ENCODE measurements around the gene CFAP58. TPM values are rescaled to one million over a fixed set of nuclear protein-coding genes. Genes with fewer than 3 reads are reported as not detected.

The CFAP58 gene
- total RNA-seq, 2 donors from 2014 or later = 0.68 to 0.97 TPM

GRCh38 chr10:104337521-104337984, 16.1 kb upstream of the CFAP58 start:
- Histone ChIP-seq H3K27ac (ENCODE audit: low read depth, low read length) (peak overlapping the region; percentile 81), H3K4me3 (ENCODE audit: low read length) (peak overlapping the region; percentile 96), H3K9me3 (ENCODE audit: control insufficient read depth, low read length) (no peaks in the 10 kb centered on the region), H3K4me1 (ENCODE audit: control insufficient read depth, insufficient read depth, low read length) (peaks cover 11% of the 10 kb centered on the region), H3K9ac (ENCODE audit: extremely low read depth, low read length, poor library complexity, severe bottlenecking) (peak overlapping the region; percentile 82), H3K36me3 (ENCODE audit: control insufficient read depth, insufficient read depth, low read length) (peaks cover 7% of the 10 kb centered on the region), H3K27me3 (ENCODE audit: control insufficient read depth, insufficient read depth, low read length, poor library complexity, severe bottlenecking) (no peaks in the 10 kb centered on the region)
- no peak for TF ChIP-seq CTCF (conservative IDR thresholded peaks at IDR 0.05)
- peak overlapping the region; percentile 78 for H3K4me3 Mint-ChIP-seq
- H3K36me3 Mint-ChIP-seq (ENCODE audit: low read depth) = no peaks in the 10 kb centered on the region
- H3K27me3 Mint-ChIP-seq (ENCODE audit: insufficient read depth) = peaks cover 8% of the 10 kb centered on the region
- peaks cover 41% of the 10 kb centered on the region for H3K4me1 Mint-ChIP-seq
- DNase-seq = no peak
- 0% methylated on average over 8 to 23 of the region's 23 CpGs for WGBS, 2 experiments (ENCODE audit: insufficient coverage in 1 of 2, insufficient read length in 1 of 2)
- H3K27ac Mint-ChIP-seq = peak overlapping the region; percentile 86
- no peaks in the 10 kb centered on the region for H3K9me3 Mint-ChIP-seq

GRCh38 chr10:104337985-104338735, 15.5 kb upstream of the CFAP58 start, which contains the start of gene ITPRIP:
Gene ITPRIP (minus strand): TSS chr10:104338465. CDS start chr10:104316051, 22,414 bp downstream.
- DNase-seq = peak; percentile 87
- H3K4me1 Mint-ChIP-seq = peaks cover 39% of the 10 kb centered on the region
- H3K4me1 ChIP-seq (ENCODE audit: control insufficient read depth, insufficient read depth, low read length) = peaks cover 5% of the 10 kb centered on the region
- H3K27ac Mint-ChIP-seq = peak within 1 kb of the TSS; percentile 98
- peak within 1 kb of the TSS; percentile 81 for H3K27ac ChIP-seq (ENCODE audit: low read depth, low read length)
- H3K4me3 ChIP-seq (ENCODE audit: low read length) = peak within 1 kb of the TSS; percentile 96
- peak; percentile 61 for TF ChIP-seq CTCF (conservative IDR thresholded peaks at IDR 0.05)
- H3K27me3 Mint-ChIP-seq (ENCODE audit: insufficient read depth) = peaks cover 8% of the 10 kb centered on the region
- no peaks in the 10 kb centered on the region for H3K27me3 ChIP-seq (ENCODE audit: control insufficient read depth, insufficient read depth, low read length, poor library complexity, severe bottlenecking)
- peaks cover 7% of the 10 kb centered on the region for H3K36me3 ChIP-seq (ENCODE audit: control insufficient read depth, insufficient read depth, low read length)
- H3K36me3 Mint-ChIP-seq (ENCODE audit: low read depth) = no peaks in the 10 kb centered on the region
- no peaks in the 10 kb centered on the region for H3K9me3 Mint-ChIP-seq
- H3K9ac ChIP-seq (ENCODE audit: extremely low read depth, low read length, poor library complexity, severe bottlenecking) = peak within 1 kb of the TSS; percentile 82
- no peaks in the 10 kb centered on the region for H3K9me3 ChIP-seq (ENCODE audit: control insufficient read depth, low read length)
- H3K4me3 Mint-ChIP-seq = peak within 1 kb of the TSS; percentile 78
- 0% methylated on average over 23 to 70 of the region's 70 CpGs for WGBS, 2 experiments (ENCODE audit: insufficient coverage in 1 of 2, insufficient read length in 1 of 2)

GRCh38 chr10:104339469-104340110, 14.0 kb upstream of the CFAP58 start:
- 77 to 83% methylated on average over 8 to 11 of the region's 11 CpGs for WGBS, 2 experiments (ENCODE audit: insufficient coverage in 1 of 2, insufficient read length in 1 of 2)
- H3K9ac ChIP-seq (ENCODE audit: extremely low read depth, low read length, poor library complexity, severe bottlenecking) = no peak overlapping the region
- no peaks in the 10 kb centered on the region for H3K36me3 Mint-ChIP-seq (ENCODE audit: low read depth)
- peaks cover 8% of the 10 kb centered on the region for H3K27me3 Mint-ChIP-seq (ENCODE audit: insufficient read depth)
- TF ChIP-seq CTCF (conservative IDR thresholded peaks at IDR 0.05) = no peak
- peak overlapping the region; percentile 78 for H3K4me3 Mint-ChIP-seq
- peaks cover 33% of the 10 kb centered on the region for H3K4me1 Mint-ChIP-seq
- H3K4me1 ChIP-seq (ENCODE audit: control insufficient read depth, insufficient read depth, low read length) = peaks cover 5% of the 10 kb centered on the region
- H3K36me3 ChIP-seq (ENCODE audit: control insufficient read depth, insufficient read depth, low read length) = peaks cover 6% of the 10 kb centered on the region
- peak overlapping the region; percentile 96 for H3K4me3 ChIP-seq (ENCODE audit: low read length)
- H3K27ac Mint-ChIP-seq = peak overlapping the region; percentile 98
- H3K9me3 ChIP-seq (ENCODE audit: control insufficient read depth, low read length) = no peaks in the 10 kb centered on the region
- H3K27me3 ChIP-seq (ENCODE audit: control insufficient read depth, insufficient read depth, low read length, poor library complexity, severe bottlenecking) = no peaks in the 10 kb centered on the region
- DNase-seq = peak; percentile 48
- H3K27ac ChIP-seq (ENCODE audit: low read depth, low read length) = no peak overlapping the region
- no peaks in the 10 kb centered on the region for H3K9me3 Mint-ChIP-seq
